Gastroesophageal sphincter (tissue), 4 donors: Measurements from ENCODE around the gene ETDB. TPM values are rescaled to one million over a fixed set of nuclear protein-coding genes. Genes with fewer than 3 reads are reported as not detected.

ENCODE experiments used
- total RNA-seq, 4 donors: library from RNA; depleted of rRNA; stranded (reverse); fragments of >200 nt; gene quantifications; one replicate each; pipeline ENCODE4 v1.1.0, GENCODE V29; 2016

The ETDB gene
- total RNA-seq, 4 donors from 2014 or later = not detected

Other genes starting within 250 kb of the ETDB start
- gene MOSPD1, start 205.3 kb downstream of the ETDB start, total RNA-seq = 10 to 100 TPM; 12.9 to 26.1 (median 16.0) TPM
- gene SMIM10, start 129.5 kb downstream of the ETDB start, total RNA-seq = 10 to 100 TPM in 2 of 4 donors, 1 to 10 TPM in 2; 4.7 to 18.2 (median 10.1) TPM
- gene RTL8B, start 98.0 kb downstream of the ETDB start, total RNA-seq = 10 to 100 TPM; 12.8 to 21.1 (median 16.8) TPM
- 100 to 1,000 TPM in 3 of 4 donors, 10 to 100 TPM in 1; 96.1 to 154 (median 130) TPM for gene RTL8C, start 88.2 kb downstream of the ETDB start, total RNA-seq
- 10 to 100 TPM; 25.1 to 43.9 (median 30.8) TPM for gene RTL8A, start 68.4 kb downstream of the ETDB start, total RNA-seq
- 1 to 10 TPM in 3 of 4 donors, under 1 TPM in 1; 0.42 to 2.1 (median 1.4) TPM for gene SMIM10L2B, start 21.8 kb downstream of the ETDB start, total RNA-seq
- not detected for gene CT55, start 50.9 kb upstream of the ETDB start, total RNA-seq
- gene ETDA, start 131.5 kb upstream of the ETDB start, total RNA-seq = not detected
- not detected for gene ETDC, start 189.0 kb upstream of the ETDB start, total RNA-seq
- 10 to 100 TPM in 1 of 4 donors, 1 to 10 TPM in 3; 6.4 to 11.7 (median 8.1) TPM for gene ZNF75D, start 223.6 kb upstream of the ETDB start, total RNA-seq
- 10 to 100 TPM in 1 of 4 donors, 1 to 10 TPM in 3; 7.8 to 11.7 (median 9.5) TPM for gene ZNF449, start 224.3 kb upstream of the ETDB start, total RNA-seq